GM12801 (cell line): ENCODE data around the gene SHH.

ENCODE experiments used
- CTCF ChIP-seq: IDR thresholded peaks from one replicate; pipeline ENCODE4 v1.5.1; 2011; ENCODE audit warnings: control low read depth; ENCODE audit not compliant: insufficient read length; ENCODE audit errors: extremely low read depth

SHH gene

GRCh38 chr7:155762036-155762435 is 50.2 kb downstream of the SHH start:
- no peak for TF ChIP-seq CTCF

GRCh38 chr7:155761162-155761561 is 51.1 kb downstream of the SHH start:
- no peak for TF ChIP-seq CTCF

GRCh38 chr7:155759740-155760430 is 52.4 kb downstream of the SHH start:
- no peak for TF ChIP-seq CTCF

GRCh38 chr7:155758348-155758747 is 53.9 kb downstream of the SHH start:
- no peak for TF ChIP-seq CTCF

GRCh38 chr7:155756322-155756721 is 55.9 kb downstream of the SHH start:
- no peak for TF ChIP-seq CTCF

GRCh38 chr7:155755026-155755425 is 57.2 kb downstream of the SHH start:
- no peak for TF ChIP-seq CTCF

GRCh38 chr7:155754165-155754564 is 58.1 kb downstream of the SHH start:
- TF ChIP-seq CTCF = no peak

- no peak for TF ChIP-seq CTCF
Measured at GRCh38 chr7:155753446-155753965, 58.8 kb downstream of the SHH start.
